ENCODE results near the gene CROCC2.

- TF ChIP-seq, protein P1, sequence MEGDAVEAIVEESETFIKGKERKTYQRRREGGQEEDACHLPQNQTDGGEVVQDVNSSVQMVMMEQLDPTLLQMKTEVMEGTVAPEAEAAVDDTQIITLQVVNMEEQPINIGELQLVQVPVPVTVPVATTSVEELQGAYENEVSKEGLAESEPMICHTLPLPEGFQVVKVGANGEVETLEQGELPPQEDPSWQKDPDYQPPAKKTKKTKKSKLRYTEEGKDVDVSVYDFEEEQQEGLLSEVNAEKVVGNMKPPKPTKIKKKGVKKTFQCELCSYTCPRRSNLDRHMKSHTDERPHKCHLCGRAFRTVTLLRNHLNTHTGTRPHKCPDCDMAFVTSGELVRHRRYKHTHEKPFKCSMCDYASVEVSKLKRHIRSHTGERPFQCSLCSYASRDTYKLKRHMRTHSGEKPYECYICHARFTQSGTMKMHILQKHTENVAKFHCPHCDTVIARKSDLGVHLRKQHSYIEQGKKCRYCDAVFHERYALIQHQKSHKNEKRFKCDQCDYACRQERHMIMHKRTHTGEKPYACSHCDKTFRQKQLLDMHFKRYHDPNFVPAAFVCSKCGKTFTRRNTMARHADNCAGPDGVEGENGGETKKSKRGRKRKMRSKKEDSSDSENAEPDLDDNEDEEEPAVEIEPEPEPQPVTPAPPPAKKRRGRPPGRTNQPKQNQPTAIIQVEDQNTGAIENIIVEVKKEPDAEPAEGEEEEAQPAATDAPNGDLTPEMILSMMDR (IDR thresholded peaks at IDR 0.05): no peak
- no peak for TF ChIP-seq EZH2 (IDR thresholded peaks at IDR 0.05; ENCODE audit: borderline replicate concordance, insufficient read depth, low read depth, low read length, poor library complexity, severe bottlenecking)
Measured at GRCh38 chr2:240909216-240909974, 3.3 kb downstream of the CROCC2 start.

All from B cell (primary cell).